ENCODE data around the gene ABCF3.

GRCh38 chr3:184233127-184233843 is 47.3 kb downstream of the ABCF3 start:
- TF ChIP-seq CTCF (IDR thresholded peaks at IDR 0.05), result no peak
- no peak for TF ChIP-seq POLR2A (IDR thresholded peaks at IDR 0.05)

All from prostate gland (tissue), 2 donors.